Breast epithelium (tissue), 3 donors: ENCODE results near the gene WDR86.

Experiments
- POLR2A ChIP-seq: fragments of 450-650 bp; IDR thresholded peaks from one replicate; pipeline ENCODE4 v1.6.1; 2016; ENCODE audit warnings: antibody characterized with exemption, mild to moderate bottlenecking, moderate library complexity
- POLR2AphosphoS5 ChIP-seq, 3 donors: sonication (generic); formaldehyde crosslinking; IDR thresholded peaks; one replicate each; pipeline ENCODE4 v1.6.1; 2017; ENCODE audit warnings: antibody characterized with exemption in 3 of 3
- TF ChIP-seq, protein P1 (sequence below), 3 donors: fragments of 450-650 bp; IDR thresholded peaks; one replicate each; pipeline ENCODE4 v1.5.1; 2016 to 2017; ENCODE audit warnings: antibody characterized with exemption in 3 of 3, mild to moderate bottlenecking in 3 of 3, moderate library complexity in 3 of 3

- TF ChIP-seq, protein P1, sequence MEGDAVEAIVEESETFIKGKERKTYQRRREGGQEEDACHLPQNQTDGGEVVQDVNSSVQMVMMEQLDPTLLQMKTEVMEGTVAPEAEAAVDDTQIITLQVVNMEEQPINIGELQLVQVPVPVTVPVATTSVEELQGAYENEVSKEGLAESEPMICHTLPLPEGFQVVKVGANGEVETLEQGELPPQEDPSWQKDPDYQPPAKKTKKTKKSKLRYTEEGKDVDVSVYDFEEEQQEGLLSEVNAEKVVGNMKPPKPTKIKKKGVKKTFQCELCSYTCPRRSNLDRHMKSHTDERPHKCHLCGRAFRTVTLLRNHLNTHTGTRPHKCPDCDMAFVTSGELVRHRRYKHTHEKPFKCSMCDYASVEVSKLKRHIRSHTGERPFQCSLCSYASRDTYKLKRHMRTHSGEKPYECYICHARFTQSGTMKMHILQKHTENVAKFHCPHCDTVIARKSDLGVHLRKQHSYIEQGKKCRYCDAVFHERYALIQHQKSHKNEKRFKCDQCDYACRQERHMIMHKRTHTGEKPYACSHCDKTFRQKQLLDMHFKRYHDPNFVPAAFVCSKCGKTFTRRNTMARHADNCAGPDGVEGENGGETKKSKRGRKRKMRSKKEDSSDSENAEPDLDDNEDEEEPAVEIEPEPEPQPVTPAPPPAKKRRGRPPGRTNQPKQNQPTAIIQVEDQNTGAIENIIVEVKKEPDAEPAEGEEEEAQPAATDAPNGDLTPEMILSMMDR (IDR thresholded peaks at IDR 0.05) = no peak
- TF ChIP-seq POLR2AphosphoS5 (IDR thresholded peaks at IDR 0.05) (no peak), POLR2A (no peak)
These were observed 19.4 kb upstream of the WDR86 start for GRCh38 chr7:151429237-151429559.
